Liver (tissue), 9 donors: Measurements from ENCODE around the gene ZNF579. TPM values are rescaled to one million over a fixed set of nuclear protein-coding genes. Genes with fewer than 3 reads are reported as not detected.

ENCODE experiments used
- DNase-seq: peaks from one replicate; pipeline ENCODE4 v3.0.0-alpha.2; 2017; ENCODE audit warnings: low spot score
- H3K27ac ChIP-seq, 2 donors: one replicate each; pipeline ENCODE4 v1.7.0; 2013; ENCODE audit warnings: inconsistent platforms in 2 of 2, low read length in 2 of 2, control low read depth in 1 of 2, low read depth in 1 of 2, mild to moderate bottlenecking in 1 of 2
- H3K27me3 ChIP-seq, 4 donors: one replicate each; pipeline versions ENCODE4 v1.6.1 to v1.7.0; 2013; ENCODE audit warnings: low read length in 3 of 4, inconsistent platforms in 1 of 4, mild to moderate bottlenecking in 1 of 4, moderate library complexity in 1 of 4; ENCODE audit not compliant: control insufficient read depth in 4 of 4, insufficient read depth in 4 of 4
- H3K36me3 ChIP-seq, 4 donors: one replicate each; pipeline versions ENCODE4 v1.6.1 to v1.7.0; 2013; ENCODE audit warnings: low read length in 3 of 4, mild to moderate bottlenecking in 3 of 4, low read depth in 1 of 4, moderate library complexity in 1 of 4; ENCODE audit not compliant: control insufficient read depth in 4 of 4, insufficient read depth in 3 of 4
- H3K4me1 ChIP-seq, 4 donors: one replicate each; pipeline versions ENCODE4 v1.6.1 to v1.7.0; 2013; ENCODE audit warnings: low read length in 3 of 4, mild to moderate bottlenecking in 3 of 4, moderate library complexity in 1 of 4; ENCODE audit not compliant: control insufficient read depth in 4 of 4, insufficient read depth in 4 of 4
- H3K4me3 ChIP-seq, 3 donors: one replicate each; pipeline versions ENCODE4 v1.6.1 to v1.7.0; 2013; ENCODE audit warnings: low read length in 3 of 3, control low read depth in 1 of 3, low read depth in 1 of 3, mild to moderate bottlenecking in 1 of 3
- H3K9ac ChIP-seq, 2 donors: one replicate each; pipeline ENCODE4 v1.7.0; 2013; ENCODE audit warnings: low read length in 2 of 2, mild to moderate bottlenecking in 2 of 2, moderate library complexity in 2 of 2, control low read depth in 1 of 2, low read depth in 1 of 2
- H3K9me3 ChIP-seq, 4 donors: one replicate each; pipeline versions ENCODE4 v1.6.1 to v1.7.0; 2013; ENCODE audit warnings: low read length in 3 of 4; ENCODE audit not compliant: control insufficient read depth in 4 of 4
- ATF3 ChIP-seq: IDR thresholded peaks from 2 replicates; pipeline ENCODE4 v1.6.1; 2016; ENCODE audit warnings: antibody characterized with exemption
- CTCF ChIP-seq: fragments of 150-350 bp; IDR thresholded peaks from 2 replicates; pipeline ENCODE4 v1.5.1; 2017; ENCODE audit warnings: improper control_type of control experiment, low read depth, low read length; ENCODE audit not compliant: missing input control
- EGR1 ChIP-seq, 2 donors: IDR thresholded peaks; 2 replicates each; pipeline ENCODE4 v1.6.1; 2016 to 2018; ENCODE audit warnings: antibody characterized with exemption in 2 of 2, low read depth in 2 of 2
- FOXA2 ChIP-seq: IDR thresholded peaks from 2 replicates; pipeline ENCODE4 v1.6.1; 2016; ENCODE audit warnings: antibody characterized with exemption
- GABPA ChIP-seq, 2 donors: IDR thresholded peaks in 1 of 2; conservative IDR thresholded peaks in 1 of 2; 2 replicates each; pipeline ENCODE4 v1.6.1; 2016; ENCODE audit warnings: antibody characterized with exemption in 2 of 2, mild to moderate bottlenecking in 1 of 2, moderate library complexity in 1 of 2
- HNF4A ChIP-seq, 2 donors: conservative IDR thresholded peaks; 2 replicates each; pipeline ENCODE4 v1.6.1; 2016; ENCODE audit warnings: antibody characterized with exemption in 2 of 2, mild to moderate bottlenecking in 2 of 2
- HNF4G ChIP-seq: IDR thresholded peaks from 2 replicates; pipeline ENCODE4 v1.6.1; 2016; ENCODE audit warnings: antibody characterized with exemption
- JUND ChIP-seq, 2 donors: IDR thresholded peaks; 2 replicates each; pipeline ENCODE4 v1.6.1; 2016; ENCODE audit warnings: antibody characterized with exemption in 2 of 2
- MAX ChIP-seq: IDR thresholded peaks from 2 replicates; pipeline ENCODE4 v1.6.1; 2016; ENCODE audit warnings: antibody characterized with exemption
- NR2F2 ChIP-seq: IDR thresholded peaks from 2 replicates; pipeline ENCODE4 v1.6.1; 2016; ENCODE audit warnings: antibody characterized with exemption
- REST ChIP-seq: IDR thresholded peaks from 2 replicates; pipeline ENCODE4 v1.6.1; 2016; ENCODE audit warnings: antibody characterized with exemption, mild to moderate bottlenecking
- RXRA ChIP-seq, 2 donors: IDR thresholded peaks; 2 replicates each; pipeline ENCODE4 v1.6.1; 2017 to 2018; ENCODE audit warnings: antibody characterized with exemption in 2 of 2, mild to moderate bottlenecking in 1 of 2
- SP1 ChIP-seq: IDR thresholded peaks from 2 replicates; pipeline ENCODE4 v1.6.1; 2018; ENCODE audit warnings: antibody characterized with exemption, mild to moderate bottlenecking
- TAF1 ChIP-seq: conservative IDR thresholded peaks from 2 replicates; pipeline ENCODE4 v1.6.1; 2016; ENCODE audit warnings: antibody characterized with exemption, mild to moderate bottlenecking
- YY1 ChIP-seq: IDR thresholded peaks from 2 replicates; pipeline ENCODE4 v1.6.1; 2016; ENCODE audit warnings: antibody characterized with exemption, mild to moderate bottlenecking
- WGBS: extraction: QIAGEN DNeasy Blood & Tissue Kit; methylation state at CpG from one replicate; pipeline ENCODE4 v1.1.7; 2013; 5-methylcytosine and 5-hydroxymethylcytosine counted together
- polyA plus RNA-seq, 2 donors: library from polyadenylated mRNA; stranded (reverse) in 1 of 2; unstranded in 1 of 2; fragments of 200-250 nt in 1 of 2; fragments of >200 nt in 1 of 2; fragmentation: Nextera tagmentation in 1 of 2; extraction: Ambion mirVana in 1 of 2; gene quantifications; one replicate each; pipeline versions ENCODE4 v1.2.1 to v1.2.3, GENCODE V29; 2013 to 2015
- total RNA-seq, 2 donors: library from RNA; depleted of rRNA; stranded (reverse); fragments of >200 nt; gene quantifications; one replicate each; pipeline ENCODE4 v1.2.3, GENCODE V29; 2014
- TF ChIP-seq, protein P1 (sequence below): IDR thresholded peaks from 2 replicates; pipeline ENCODE4 v1.6.1; 2016; ENCODE audit warnings: antibody characterized with exemption
- donor health status: healthy.
- donor health status: healthy.
- donor health status: healthy.
- donor health status: healthy.
- donor health status: healthy.

The ZNF579 gene
- total and polyA plus RNA-seq, 4 donors = 0.92 to 3.3 (median 1.2) TPM

- no peak overlapping the region for H3K4me3 ChIP-seq
- no peak for TF ChIP-seq HNF4G
- no peaks in the 10 kb centered on the region for H3K27me3 ChIP-seq
- WGBS = 94% methylated on average over 26 of the region's 26 CpGs
- no peak overlapping the region for H3K9ac ChIP-seq
- no peaks in the 10 kb centered on the region for H3K9me3 ChIP-seq
- H3K36me3 ChIP-seq = no peaks in the 10 kb centered on the region
- no peak for DNase-seq
- H3K4me1 ChIP-seq = peaks cover 0 to 7% (median 3%) of the 10 kb centered on the region in 4 donors
- no peak overlapping the region for H3K27ac ChIP-seq
Measured at GRCh38 chr19:55530996-55531395, 49.7 kb downstream of the ZNF579 start.

GRCh38 chr19:55529636-55530234 lies 50.9 kb downstream of the ZNF579 start:
- H3K27me3 ChIP-seq = no peaks in the 10 kb centered on the region
- no peak overlapping the region for H3K9ac ChIP-seq
- WGBS = 88% methylated on average over 56 of the region's 56 CpGs
- peaks cover 0 to 10% (median 5%) of the 10 kb centered on the region in 4 donors for H3K4me1 ChIP-seq
- no peak overlapping the region for H3K27ac ChIP-seq
- H3K36me3 ChIP-seq = no peaks in the 10 kb centered on the region
- no peaks in the 10 kb centered on the region for H3K9me3 ChIP-seq
- TF ChIP-seq ATF3 (no peak), RXRA (IDR thresholded peaks at IDR 0.05) (no peak), HNF4A (conservative IDR thresholded peaks at IDR 0.05) (no peak), JUND (IDR thresholded peaks at IDR 0.05) (no peak), TAF1 (no peak)
- TF ChIP-seq, protein P1, sequence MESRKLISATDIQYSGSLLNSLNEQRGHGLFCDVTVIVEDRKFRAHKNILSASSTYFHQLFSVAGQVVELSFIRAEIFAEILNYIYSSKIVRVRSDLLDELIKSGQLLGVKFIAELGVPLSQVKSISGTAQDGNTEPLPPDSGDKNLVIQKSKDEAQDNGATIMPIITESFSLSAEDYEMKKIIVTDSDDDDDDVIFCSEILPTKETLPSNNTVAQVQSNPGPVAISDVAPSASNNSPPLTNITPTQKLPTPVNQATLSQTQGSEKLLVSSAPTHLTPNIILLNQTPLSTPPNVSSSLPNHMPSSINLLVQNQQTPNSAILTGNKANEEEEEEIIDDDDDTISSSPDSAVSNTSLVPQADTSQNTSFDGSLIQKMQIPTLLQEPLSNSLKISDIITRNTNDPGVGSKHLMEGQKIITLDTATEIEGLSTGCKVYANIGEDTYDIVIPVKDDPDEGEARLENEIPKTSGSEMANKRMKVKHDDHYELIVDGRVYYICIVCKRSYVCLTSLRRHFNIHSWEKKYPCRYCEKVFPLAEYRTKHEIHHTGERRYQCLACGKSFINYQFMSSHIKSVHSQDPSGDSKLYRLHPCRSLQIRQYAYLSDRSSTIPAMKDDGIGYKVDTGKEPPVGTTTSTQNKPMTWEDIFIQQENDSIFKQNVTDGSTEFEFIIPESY = no peak
- no peak for DNase-seq
- H3K4me3 ChIP-seq = no peak overlapping the region

DNA sequence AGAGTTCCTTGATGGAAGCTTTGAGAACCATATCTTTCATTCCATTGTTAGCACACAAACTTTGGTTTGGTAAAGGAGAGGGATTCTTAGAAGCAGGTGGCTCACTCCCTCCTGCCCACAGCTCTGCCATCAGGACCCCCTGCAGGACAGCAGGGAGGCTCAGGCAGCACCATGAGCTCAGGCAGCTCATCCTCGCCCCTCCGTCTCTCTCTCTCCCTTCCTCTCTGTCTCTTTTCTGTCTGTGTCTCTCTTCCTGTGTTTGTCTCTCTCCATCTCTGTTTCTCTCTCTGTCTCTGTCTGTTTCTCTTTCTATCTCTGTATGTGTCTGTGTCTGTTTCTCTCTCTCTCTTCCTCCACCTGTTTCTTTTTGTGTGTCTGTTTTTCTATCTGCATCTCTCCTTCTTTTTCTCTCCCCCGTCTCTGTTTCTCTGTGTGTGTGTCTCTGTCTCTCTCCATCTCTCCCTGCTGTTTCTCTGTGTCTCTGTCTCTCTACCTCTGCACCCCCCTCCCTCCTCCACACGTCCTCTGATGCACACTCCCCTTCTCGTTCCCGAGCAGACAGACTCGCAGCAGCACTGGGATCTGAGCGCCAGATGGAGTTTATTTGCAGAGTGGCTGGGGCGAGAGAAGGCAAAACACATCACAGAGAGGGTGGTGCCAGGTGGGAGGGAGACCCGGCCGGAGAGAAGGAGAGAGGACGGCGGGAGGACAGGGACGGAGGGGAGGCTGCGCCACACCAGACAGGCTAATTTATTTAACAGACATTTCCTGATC lies 52.4 kb downstream of the ZNF579 start:
- TF ChIP-seq SP1 (no peak), HNF4A (conservative IDR thresholded peaks at IDR 0.05) (no peak), JUND (IDR thresholded peaks at IDR 0.05) (no peak), EGR1 (IDR thresholded peaks at IDR 0.05; ENCODE audit: low read depth in 2 of 2) (no peak), REST (no peak), YY1 (no peak), MAX (no peak), CTCF (no peak), HNF4G (no peak), FOXA2 (no peak), RXRA (IDR thresholded peaks at IDR 0.05) (no peak), GABPA (IDR thresholded peaks at IDR 0.05 in 1 of 2, conservative IDR thresholded peaks at IDR 0.05 in 1 of 2) (no peak), NR2F2 (no peak)
- H3K36me3 ChIP-seq = no peaks in the 10 kb centered on the region
- DNase-seq = no peak
- H3K9ac ChIP-seq = no peak overlapping the region
- no peak overlapping the region for H3K4me3 ChIP-seq
- WGBS = 25% methylated on average over 15 of the region's 15 CpGs
- peaks cover 0 to 10% (median 5%) of the 10 kb centered on the region in 4 donors for H3K4me1 ChIP-seq
- no peaks in the 10 kb centered on the region for H3K27me3 ChIP-seq
- no peak overlapping the region for H3K27ac ChIP-seq
- H3K9me3 ChIP-seq = no peaks in the 10 kb centered on the region
